Measurements from ENCODE around the gene RFESD.
"Not testable (repeated sequence)": the region's sequence is repeated elsewhere in the genome, so short reads cannot be mapped to it uniquely, and the experiment has no call there.

The RFESD gene

GRCh38 chr5:95671826-95672225 lies 25.2 kb downstream of the RFESD start:
- no peak for DNase-seq (ENCODE audit: low spot score in 2 of 2)

GRCh38 chr5:95672641-95673040 lies 26.1 kb downstream of the RFESD start:
- ATAC-seq (replicated peaks; ENCODE audit: extremely low read depth, poor library complexity, severe bottlenecking) (no peak), DNase-seq (ENCODE audit: low spot score in 2 of 2) (no peak)
- H3K36me3 Mint-ChIP-seq (ENCODE audit: insufficient read depth) = no peaks in the 10 kb centered on the region
- H3K4me1 Mint-ChIP-seq = no peaks in the 10 kb centered on the region
- no peaks in the 10 kb centered on the region for H3K9me3 Mint-ChIP-seq
- H3K27me3 Mint-ChIP-seq = peaks cover 14% of the 10 kb centered on the region
- H3K4me3 Mint-ChIP-seq = no peak overlapping the region
- H3K27ac Mint-ChIP-seq (ENCODE audit: low read depth) = no peak overlapping the region

More at GRCh38 chr5:95671826-95672225, 25.2 kb downstream of the RFESD start:
- no peaks in the 10 kb centered on the region for H3K9me3 Mint-ChIP-seq
- no peak overlapping the region for H3K27ac Mint-ChIP-seq (ENCODE audit: low read depth)
- peaks cover 8% of the 10 kb centered on the region for H3K27me3 Mint-ChIP-seq
- H3K4me3 Mint-ChIP-seq = no peak overlapping the region
- H3K36me3 Mint-ChIP-seq (ENCODE audit: insufficient read depth) = no peaks in the 10 kb centered on the region
- no peaks in the 10 kb centered on the region for H3K4me1 Mint-ChIP-seq
- no peak for ATAC-seq (replicated peaks; ENCODE audit: extremely low read depth, poor library complexity, severe bottlenecking)

- Mint-ChIP-seq H3K27ac (ENCODE audit: low read depth) (no peak overlapping the region), H3K9me3 (no peaks in the 10 kb centered on the region), H3K27me3 (peaks cover 14% of the 10 kb centered on the region), H3K4me1 (no peaks in the 10 kb centered on the region), H3K4me3 (no peak overlapping the region), H3K36me3 (ENCODE audit: insufficient read depth) (no peaks in the 10 kb centered on the region)
- DNase-seq (ENCODE audit: low spot score in 2 of 2) (no peak), ATAC-seq (replicated peaks; ENCODE audit: extremely low read depth, poor library complexity, severe bottlenecking) (no peak)
Observed at GRCh38 chr5:95673081-95673480, 26.5 kb downstream of the RFESD start.

- H3K4me3 Mint-ChIP-seq = no peak within 1 kb of the TSS
- ATAC-seq (replicated peaks; ENCODE audit: extremely low read depth, poor library complexity, severe bottlenecking) = no peak
- H3K9me3 Mint-ChIP-seq = no peaks in the 10 kb centered on the region
- no peak within 1 kb of the TSS for H3K27ac Mint-ChIP-seq (ENCODE audit: low read depth)
- no peak for DNase-seq (ENCODE audit: low spot score in 2 of 2)
- peaks cover 30% of the 10 kb centered on the region for H3K27me3 Mint-ChIP-seq
- no peaks in the 10 kb centered on the region for H3K4me1 Mint-ChIP-seq
- H3K36me3 Mint-ChIP-seq (ENCODE audit: insufficient read depth) = no peaks in the 10 kb centered on the region
Observed at GRCh38 chr5:95682891-95683290, 36.3 kb downstream of the RFESD start, which contains the start of gene SPATA9. Gene SPATA9 (minus strand): TSS chr5:95682991. CDS start chr5:95682854, 137 bp downstream.

DNA sequence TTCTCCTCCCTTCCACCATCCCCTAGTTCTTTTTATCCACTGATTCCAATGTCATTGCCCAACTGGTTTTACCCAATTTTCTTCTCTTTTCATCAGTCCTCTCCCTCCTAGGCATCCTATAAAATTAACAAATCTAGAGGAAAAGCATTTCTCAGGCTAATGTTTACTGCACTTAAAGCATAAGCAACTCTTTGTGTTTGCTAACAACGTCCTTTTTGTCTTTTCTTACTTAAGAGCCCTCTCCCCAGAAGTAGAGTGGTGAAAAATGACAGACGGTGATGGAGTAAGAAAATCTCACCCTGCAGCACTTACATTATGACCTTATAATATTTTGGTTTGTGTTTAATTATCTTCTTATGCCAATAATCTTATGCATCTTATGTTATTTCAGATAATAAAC lies 37.8 kb downstream of the RFESD start:
- H3K27ac Mint-ChIP-seq (ENCODE audit: low read depth) = no peak overlapping the region
- peaks cover 30% of the 10 kb centered on the region for H3K27me3 Mint-ChIP-seq

GRCh38 chr5:95686651-95687050 lies 40.1 kb downstream of the RFESD start:
- DNase-seq (ENCODE audit: low spot score in 2 of 2) (no peak), ATAC-seq (replicated peaks; ENCODE audit: extremely low read depth, poor library complexity, severe bottlenecking) (no peak)
- Mint-ChIP-seq H3K27me3 (peaks cover 20% of the 10 kb centered on the region), H3K4me3 (no peak overlapping the region), H3K9me3 (no peaks in the 10 kb centered on the region), H3K4me1 (no peaks in the 10 kb centered on the region), H3K36me3 (ENCODE audit: insufficient read depth) (no peaks in the 10 kb centered on the region), H3K27ac (ENCODE audit: low read depth) (no peak overlapping the region)

More for the DNA sequence above, 37.8 kb downstream of the RFESD start:
- DNase-seq (ENCODE audit: low spot score in 2 of 2) = no peak
- Mint-ChIP-seq H3K4me3 (no peak overlapping the region), H3K36me3 (ENCODE audit: insufficient read depth) (no peaks in the 10 kb centered on the region), H3K4me1 (no peaks in the 10 kb centered on the region), H3K9me3 (no peaks in the 10 kb centered on the region)
- ATAC-seq (replicated peaks; ENCODE audit: extremely low read depth, poor library complexity, severe bottlenecking) = no peak

DNA sequence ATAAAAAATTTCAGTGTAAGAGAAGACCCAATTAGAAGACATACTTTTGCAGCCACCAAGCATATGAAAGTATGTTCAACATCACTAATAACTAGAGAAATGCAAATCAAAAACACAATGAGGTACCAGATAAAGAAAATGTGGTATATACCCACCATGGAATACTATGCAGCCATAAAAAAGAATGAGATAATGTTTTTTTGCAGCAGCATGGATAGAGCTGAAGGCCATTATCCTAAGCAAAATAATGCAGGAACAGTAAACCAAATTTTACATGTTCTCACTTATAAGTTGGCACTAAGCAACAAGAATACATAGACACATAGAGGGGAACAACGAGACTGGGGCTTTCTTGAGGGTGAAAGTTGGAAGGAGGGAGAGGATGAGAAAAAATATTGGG lies 43.1 kb downstream of the RFESD start:
- peaks cover 3% of the 10 kb centered on the region for H3K27me3 Mint-ChIP-seq
- H3K4me3 Mint-ChIP-seq = no peak overlapping the region
- no peaks in the 10 kb centered on the region for H3K4me1 Mint-ChIP-seq
- H3K27ac Mint-ChIP-seq (ENCODE audit: low read depth) = no peak overlapping the region
- no peaks in the 10 kb centered on the region for H3K36me3 Mint-ChIP-seq (ENCODE audit: insufficient read depth)
- no peak for ATAC-seq (replicated peaks; ENCODE audit: extremely low read depth, poor library complexity, severe bottlenecking)
- no peaks in the 10 kb centered on the region for H3K9me3 Mint-ChIP-seq
- DNase-seq (ENCODE audit: low spot score in 2 of 2) = no peak

DNA sequence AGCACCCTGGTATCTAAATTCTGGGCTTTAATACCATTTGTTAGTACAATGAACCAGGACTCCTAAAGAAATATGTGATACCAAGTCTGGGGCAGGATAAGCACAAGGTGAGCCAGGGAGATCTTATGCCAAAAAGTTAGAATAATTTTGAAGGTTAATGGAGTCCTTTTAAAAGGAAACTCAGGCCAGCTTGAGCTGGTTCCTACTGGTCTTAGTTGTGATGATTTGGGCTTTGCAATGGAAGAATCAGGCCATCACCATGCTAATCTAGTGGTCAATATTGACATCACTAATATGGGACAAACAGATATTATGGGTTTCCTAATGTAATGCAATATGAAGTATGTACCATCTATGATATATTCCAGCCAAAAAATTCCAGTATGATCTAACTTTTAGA lies 43.8 kb downstream of the RFESD start:
- Mint-ChIP-seq H3K9me3 (no peaks in the 10 kb centered on the region), H3K27me3 (no peaks in the 10 kb centered on the region), H3K4me1 (no peaks in the 10 kb centered on the region), H3K27ac (ENCODE audit: low read depth) (no peak overlapping the region), H3K4me3 (no peak overlapping the region), H3K36me3 (ENCODE audit: insufficient read depth) (no peaks in the 10 kb centered on the region)
- no peak for DNase-seq (ENCODE audit: low spot score in 2 of 2)
- ATAC-seq (replicated peaks; ENCODE audit: extremely low read depth, poor library complexity, severe bottlenecking) = no peak

- Mint-ChIP-seq H3K27ac (ENCODE audit: low read depth) (no peak overlapping the region), H3K27me3 (peaks cover 50% of the 10 kb centered on the region), H3K4me3 (no peak overlapping the region), H3K36me3 (ENCODE audit: insufficient read depth) (no peaks in the 10 kb centered on the region), H3K9me3 (no peaks in the 10 kb centered on the region), H3K4me1 (no peaks in the 10 kb centered on the region)
- DNase-seq (ENCODE audit: low spot score in 2 of 2) = no peak
- no peak for ATAC-seq (replicated peaks; ENCODE audit: extremely low read depth, poor library complexity, severe bottlenecking)
Observed at GRCh38 chr5:95697781-95698681, 51.5 kb downstream of the RFESD start.

GRCh38 chr5:95699337-95699736 lies 52.8 kb downstream of the RFESD start:
- Mint-ChIP-seq H3K4me3 (no peak overlapping the region), H3K27ac (ENCODE audit: low read depth) (no peak overlapping the region), H3K9me3 (no peaks in the 10 kb centered on the region), H3K4me1 (no peaks in the 10 kb centered on the region), H3K36me3 (ENCODE audit: insufficient read depth) (no peaks in the 10 kb centered on the region), H3K27me3 (peaks cover 50% of the 10 kb centered on the region)
- DNase-seq (ENCODE audit: low spot score in 2 of 2) (no peak), ATAC-seq (replicated peaks; ENCODE audit: extremely low read depth, poor library complexity, severe bottlenecking) (no peak)

DNA sequence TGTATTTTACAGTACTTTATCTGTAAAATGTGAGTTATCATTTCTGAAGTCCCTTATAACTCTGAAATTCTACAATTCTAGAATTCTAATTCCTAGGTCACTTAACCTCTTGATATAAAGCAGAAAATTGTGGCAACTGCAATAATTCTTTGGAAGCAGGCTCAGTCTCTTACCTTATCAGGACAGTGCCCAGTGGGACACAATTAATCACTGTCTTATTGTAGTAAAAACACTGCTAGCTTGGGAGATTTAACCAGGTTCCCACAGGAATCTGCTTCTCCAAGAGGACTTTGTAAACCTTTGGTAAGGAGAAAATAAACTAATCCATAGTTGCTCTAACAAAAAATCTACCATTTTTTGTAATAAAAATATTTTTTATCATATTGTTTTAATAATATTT lies 54.5 kb downstream of the RFESD start:
- ATAC-seq (replicated peaks; ENCODE audit: extremely low read depth, poor library complexity, severe bottlenecking) (no peak), DNase-seq (ENCODE audit: low spot score in 2 of 2) (no peak)
- H3K36me3 Mint-ChIP-seq (ENCODE audit: insufficient read depth) = no peaks in the 10 kb centered on the region
- no peak overlapping the region for H3K27ac Mint-ChIP-seq (ENCODE audit: low read depth)
- H3K9me3 Mint-ChIP-seq = no peaks in the 10 kb centered on the region
- no peak overlapping the region for H3K4me3 Mint-ChIP-seq
- peaks cover 44% of the 10 kb centered on the region for H3K27me3 Mint-ChIP-seq
- H3K4me1 Mint-ChIP-seq = no peaks in the 10 kb centered on the region

DNA sequence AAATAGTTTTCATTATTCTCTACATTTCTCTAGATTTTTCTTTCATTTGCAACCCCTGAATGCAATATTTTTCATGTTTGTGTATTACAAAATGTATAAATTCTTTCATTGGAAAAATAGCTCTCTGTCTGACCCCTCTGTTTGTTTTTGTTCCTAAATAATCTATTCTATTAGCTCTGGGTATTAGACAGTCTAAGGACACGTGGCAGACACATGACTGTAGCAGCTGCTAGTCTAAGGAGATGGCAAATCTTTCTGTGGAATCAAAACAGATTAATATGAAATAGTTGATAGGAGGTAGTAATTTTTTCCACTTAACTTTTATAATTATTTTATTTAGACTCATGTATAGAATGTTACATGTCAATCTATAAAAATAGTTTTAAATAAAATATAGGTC lies 57.6 kb downstream of the RFESD start:
- Mint-ChIP-seq H3K4me1 (no peaks in the 10 kb centered on the region), H3K4me3 (no peak overlapping the region), H3K27me3 (peaks cover 18% of the 10 kb centered on the region), H3K9me3 (no peaks in the 10 kb centered on the region), H3K27ac (ENCODE audit: low read depth) (no peak overlapping the region), H3K36me3 (ENCODE audit: insufficient read depth) (no peaks in the 10 kb centered on the region)
- ATAC-seq (replicated peaks; ENCODE audit: extremely low read depth, poor library complexity, severe bottlenecking) (no peak), DNase-seq (ENCODE audit: low spot score in 2 of 2) (no peak)

- not testable (repeated sequence) for H3K36me3 Mint-ChIP-seq (ENCODE audit: insufficient read depth); H3K9me3 Mint-ChIP-seq; H3K4me1 Mint-ChIP-seq; ATAC-seq (replicated peaks; ENCODE audit: extremely low read depth, poor library complexity, severe bottlenecking); H3K4me3 Mint-ChIP-seq; H3K27me3 Mint-ChIP-seq; DNase-seq (ENCODE audit: low spot score in 2 of 2); H3K27ac Mint-ChIP-seq (ENCODE audit: low read depth)
Observed at GRCh38 chr5:95706196-95706595, 59.6 kb downstream of the RFESD start.
